A549 (cell line): Measurements from ENCODE around the gene FRYL.

Experiments used
- CTCF ChIP-seq: fragments of >200 bp; sonication (Bioruptor Twin); formaldehyde crosslinking; IDR thresholded peaks from 3 replicates; pipeline ENCODE4 v1.5.1; 2016
- GATA3 ChIP-seq: IDR thresholded peaks from 2 replicates; pipeline ENCODE4 v1.6.1; 2012; ENCODE audit warnings: borderline replicate concordance
- MAFK ChIP-seq: fragments of 450-650 bp; IDR thresholded peaks from 2 replicates; pipeline ENCODE4 v1.6.1; 2014; ENCODE audit not compliant: partially characterized antibody
- PBX3 ChIP-seq: IDR thresholded peaks from 2 replicates; pipeline ENCODE4 v1.6.1; 2012
- POLR2A ChIP-seq: IDR thresholded peaks from 2 replicates; pipeline ENCODE4 v1.6.1; 2012; ENCODE audit warnings: mild to moderate bottlenecking, low read length

GRCh38 chr4:48664938-48665337 lies 115.1 kb downstream of the FRYL start:
- TF ChIP-seq PBX3: no peak
- no peak for TF ChIP-seq CTCF
- no peak for TF ChIP-seq MAFK
- TF ChIP-seq POLR2A: no peak
- no peak for TF ChIP-seq GATA3
